Measurements from ENCODE around the gene TFE3.

TFE3 gene

DNA sequence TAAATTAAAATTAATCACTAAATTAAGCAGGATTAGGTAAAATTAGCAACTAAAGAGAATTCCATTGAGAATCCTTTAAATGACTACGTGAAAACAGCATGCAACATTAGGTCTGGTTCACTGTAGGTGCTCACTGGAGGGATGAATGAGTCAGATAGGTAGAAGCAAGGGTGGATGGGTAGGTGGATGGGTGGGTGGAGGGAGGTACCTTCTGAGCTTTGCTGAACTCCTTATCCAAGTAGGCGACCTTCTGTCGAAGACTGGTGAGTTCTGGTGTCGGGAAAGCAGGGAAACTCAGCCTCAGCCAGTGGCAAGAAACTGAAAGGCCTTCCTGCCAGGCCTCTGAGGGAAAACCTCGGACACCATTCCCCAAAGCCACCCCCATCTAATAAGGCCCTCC lies 44.1 kb downstream of the TFE3 start:
- Histone ChIP-seq H3K4me3 (ENCODE audit: low read length) (no peak overlapping the region), H3K27me3 (replicated peaks; ENCODE audit: insufficient read depth, low read length) (no peaks in the 10 kb centered on the region), H3K4me2 (ENCODE audit: low read depth, low read length) (no peak overlapping the region), H4K20me1 (ENCODE audit: insufficient read depth, low read length) (no peaks in the 10 kb centered on the region), H3K79me2 (ENCODE audit: low read length) (peaks cover 16% of the 10 kb centered on the region), H3K27ac (ENCODE audit: low read length) (no peak overlapping the region), H3K4me1 (ENCODE audit: low read length) (no peaks in the 10 kb centered on the region), H3K9me2 (replicated peaks; ENCODE audit: insufficient read depth, low read length) (no peaks in the 10 kb centered on the region), H3F3A (ENCODE audit: insufficient read depth, low read length) (no peaks in the 10 kb centered on the region), H2AFZ (ENCODE audit: low read length) (no peak overlapping the region), H3K9ac (ENCODE audit: low read length) (no peak overlapping the region), H3K9me3 (replicated peaks; ENCODE audit: insufficient read depth, low read length) (no peaks in the 10 kb centered on the region), H3K36me3 (replicated peaks; ENCODE audit: insufficient read depth, low read length) (no peaks in the 10 kb centered on the region)
- no peak for DNase-seq
- TF ChIP-seq EZH2 (optimal IDR thresholded peaks at IDR 0.05; ENCODE audit: low read depth, low read length) (no peak), EZH2phosphoT487 (IDR thresholded peaks at IDR 0.05; ENCODE audit: low read length) (no peak)
- TF ChIP-seq, protein P1, sequence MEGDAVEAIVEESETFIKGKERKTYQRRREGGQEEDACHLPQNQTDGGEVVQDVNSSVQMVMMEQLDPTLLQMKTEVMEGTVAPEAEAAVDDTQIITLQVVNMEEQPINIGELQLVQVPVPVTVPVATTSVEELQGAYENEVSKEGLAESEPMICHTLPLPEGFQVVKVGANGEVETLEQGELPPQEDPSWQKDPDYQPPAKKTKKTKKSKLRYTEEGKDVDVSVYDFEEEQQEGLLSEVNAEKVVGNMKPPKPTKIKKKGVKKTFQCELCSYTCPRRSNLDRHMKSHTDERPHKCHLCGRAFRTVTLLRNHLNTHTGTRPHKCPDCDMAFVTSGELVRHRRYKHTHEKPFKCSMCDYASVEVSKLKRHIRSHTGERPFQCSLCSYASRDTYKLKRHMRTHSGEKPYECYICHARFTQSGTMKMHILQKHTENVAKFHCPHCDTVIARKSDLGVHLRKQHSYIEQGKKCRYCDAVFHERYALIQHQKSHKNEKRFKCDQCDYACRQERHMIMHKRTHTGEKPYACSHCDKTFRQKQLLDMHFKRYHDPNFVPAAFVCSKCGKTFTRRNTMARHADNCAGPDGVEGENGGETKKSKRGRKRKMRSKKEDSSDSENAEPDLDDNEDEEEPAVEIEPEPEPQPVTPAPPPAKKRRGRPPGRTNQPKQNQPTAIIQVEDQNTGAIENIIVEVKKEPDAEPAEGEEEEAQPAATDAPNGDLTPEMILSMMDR (IDR thresholded peaks at IDR 0.05; ENCODE audit: low read length): no peak

DNA sequence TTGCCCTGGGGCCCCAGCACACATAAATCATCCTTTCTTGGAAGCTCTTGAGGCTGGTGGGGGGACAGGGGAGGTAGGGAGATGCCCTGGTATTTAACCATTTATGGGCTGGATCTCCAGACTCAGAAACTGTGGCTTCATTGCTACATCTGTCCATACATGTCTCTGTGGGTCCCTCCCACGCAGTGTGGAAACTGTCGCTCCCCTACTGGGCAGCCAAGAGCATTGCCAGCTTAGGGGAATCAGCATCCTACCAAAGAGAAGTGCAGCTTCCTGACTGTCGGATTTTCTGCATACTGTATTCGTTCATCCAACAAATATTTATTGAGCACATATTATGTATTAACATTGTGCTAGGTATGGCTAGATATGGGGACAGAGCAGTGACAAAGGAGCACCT lies 44.8 kb downstream of the TFE3 start:
- no peaks in the 10 kb centered on the region for H3K36me3 ChIP-seq (replicated peaks; ENCODE audit: insufficient read depth, low read length)

DNA sequence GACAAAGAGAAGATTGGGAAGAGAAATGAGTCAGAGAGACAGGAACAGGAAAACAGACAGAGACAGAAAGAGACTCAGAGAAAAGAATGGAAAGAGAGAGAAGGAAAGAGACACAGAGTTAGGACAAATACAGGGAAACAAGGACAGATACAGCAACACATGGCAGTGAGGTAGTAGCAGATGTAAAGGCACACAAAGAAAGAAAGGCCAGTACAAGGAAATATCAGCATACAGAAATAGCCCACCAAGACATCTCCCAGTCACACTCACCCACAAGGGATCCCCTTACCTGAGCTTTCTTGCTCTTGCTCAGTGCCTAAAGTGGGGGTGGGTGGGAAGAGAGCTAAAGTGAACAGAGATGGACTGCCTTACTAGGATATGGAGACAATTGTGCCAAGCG lies 45.3 kb downstream of the TFE3 start:
- DNase-seq: no peak
- Histone ChIP-seq H4K20me1 (ENCODE audit: insufficient read depth, low read length) (no peaks in the 10 kb centered on the region), H3K4me1 (ENCODE audit: low read length) (no peaks in the 10 kb centered on the region), H3K4me2 (ENCODE audit: low read depth, low read length) (no peak overlapping the region), H3K9ac (ENCODE audit: low read length) (no peak overlapping the region), H3K9me2 (replicated peaks; ENCODE audit: insufficient read depth, low read length) (no peaks in the 10 kb centered on the region), H3K27me3 (replicated peaks; ENCODE audit: insufficient read depth, low read length) (no peaks in the 10 kb centered on the region), H3K9me3 (replicated peaks; ENCODE audit: insufficient read depth, low read length) (no peaks in the 10 kb centered on the region), H3K36me3 (replicated peaks; ENCODE audit: insufficient read depth, low read length) (no peaks in the 10 kb centered on the region), H3K79me2 (ENCODE audit: low read length) (peaks cover 16% of the 10 kb centered on the region), H3K27ac (ENCODE audit: low read length) (no peak overlapping the region), H3K4me3 (ENCODE audit: low read length) (no peak overlapping the region), H2AFZ (ENCODE audit: low read length) (no peak overlapping the region), H3F3A (ENCODE audit: insufficient read depth, low read length) (no peaks in the 10 kb centered on the region)
- no peak for TF ChIP-seq EZH2 (optimal IDR thresholded peaks at IDR 0.05; ENCODE audit: low read depth, low read length)
- no peak for TF ChIP-seq EZH2phosphoT487 (IDR thresholded peaks at IDR 0.05; ENCODE audit: low read length)
- TF ChIP-seq, protein P1 (IDR thresholded peaks at IDR 0.05; ENCODE audit: low read length): no peak

More for the DNA sequence above, 44.8 kb downstream of the TFE3 start:
- no peaks in the 10 kb centered on the region for H3K9me3 ChIP-seq (replicated peaks; ENCODE audit: insufficient read depth, low read length)
- H2AFZ ChIP-seq (ENCODE audit: low read length): no peak overlapping the region
- no peaks in the 10 kb centered on the region for H3K9me2 ChIP-seq (replicated peaks; ENCODE audit: insufficient read depth, low read length)
- peaks cover 16% of the 10 kb centered on the region for H3K79me2 ChIP-seq (ENCODE audit: low read length)
- no peak overlapping the region for H3K27ac ChIP-seq (ENCODE audit: low read length)
- H3F3A ChIP-seq (ENCODE audit: insufficient read depth, low read length): no peaks in the 10 kb centered on the region
- no peak overlapping the region for H3K9ac ChIP-seq (ENCODE audit: low read length)
- no peaks in the 10 kb centered on the region for H4K20me1 ChIP-seq (ENCODE audit: insufficient read depth, low read length)
- H3K4me3 ChIP-seq (ENCODE audit: low read length): no peak overlapping the region
- no peak overlapping the region for H3K4me2 ChIP-seq (ENCODE audit: low read depth, low read length)
- no peak for DNase-seq
- TF ChIP-seq, protein P1 (IDR thresholded peaks at IDR 0.05; ENCODE audit: low read length): no peak
- TF ChIP-seq EZH2phosphoT487 (IDR thresholded peaks at IDR 0.05; ENCODE audit: low read length) (no peak), EZH2 (optimal IDR thresholded peaks at IDR 0.05; ENCODE audit: low read depth, low read length) (no peak)
- no peaks in the 10 kb centered on the region for H3K4me1 ChIP-seq (ENCODE audit: low read length)
- H3K27me3 ChIP-seq (replicated peaks; ENCODE audit: insufficient read depth, low read length): no peaks in the 10 kb centered on the region
